ENCODE measurements around the gene DYNLT4. TPM values are rescaled to one million over a fixed set of nuclear protein-coding genes. Genes with fewer than 3 reads are reported as not detected.

DYNLT4 gene
- total and polyA plus RNA-seq, 2 of the 8 experiments (the other 6 are each of a cell fraction or from before 2014, with no cell fraction given): 0.29 TPM; not detected in 1

DNA sequence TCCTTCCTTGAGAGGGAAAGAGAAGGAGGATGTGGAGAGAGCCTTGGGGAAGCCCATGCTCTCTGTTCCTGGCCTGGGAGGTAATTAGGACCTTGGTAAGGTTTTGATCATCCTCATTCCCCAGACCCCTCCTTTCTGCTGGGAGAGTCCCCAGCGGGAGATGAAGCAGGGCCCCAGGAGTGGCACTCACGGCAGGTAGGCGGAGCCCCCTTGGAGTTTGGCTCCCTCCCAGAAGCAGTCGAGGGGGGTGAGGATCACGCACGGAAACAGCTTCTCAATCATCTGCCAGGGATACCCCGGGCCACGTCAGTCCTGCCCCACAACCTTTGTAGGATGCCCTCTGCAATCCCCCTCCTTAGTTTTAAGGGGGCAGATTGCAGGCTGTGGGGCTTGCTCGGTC is 24.4 kb upstream of the DYNLT4 start (continued):
- no peak for TF ChIP-seq EP300 (IDR thresholded peaks at IDR 0.05; ENCODE audit: borderline replicate concordance in 1 of 2, low read depth in 2 of 2, low read length in 2 of 2)
- TF ChIP-seq SP1 (IDR thresholded peaks at IDR 0.05; ENCODE audit: low read depth, low read length): no peak
- no peak for TF ChIP-seq POU5F1 (IDR thresholded peaks at IDR 0.05; ENCODE audit: low read depth, low read length)
- TF ChIP-seq FOSL1 (IDR thresholded peaks at IDR 0.05; ENCODE audit: insufficient read depth, low read depth, low read length): no peak
- TF ChIP-seq TEAD4 (IDR thresholded peaks at IDR 0.05; ENCODE audit: low read depth, low read length): no peak
